Daoy (cell line): Measurements from ENCODE around the gene HES6. TPM values are rescaled to one million over a fixed set of nuclear protein-coding genes. Genes with fewer than 3 reads are reported as not detected.
A peak's percentile ranks its signal among the peaks of the same experiment; 100 is the strongest.

Experiments used
- DNase-seq: peaks from one replicate; pipeline ENCODE4 v3.0.0-alpha.2; 2015; ENCODE audit warnings: low read depth
- total RNA-seq: library from RNA; depleted of rRNA; stranded (reverse); fragments of >200 nt; shearing (Covaris generic); gene quantifications from 2 replicates; pipeline ENCODE4 v1.2.3, GENCODE V29; 2014

Gene HES6
- total RNA-seq, 1 experiment from 2014 or later: 9.8 TPM

DNA sequence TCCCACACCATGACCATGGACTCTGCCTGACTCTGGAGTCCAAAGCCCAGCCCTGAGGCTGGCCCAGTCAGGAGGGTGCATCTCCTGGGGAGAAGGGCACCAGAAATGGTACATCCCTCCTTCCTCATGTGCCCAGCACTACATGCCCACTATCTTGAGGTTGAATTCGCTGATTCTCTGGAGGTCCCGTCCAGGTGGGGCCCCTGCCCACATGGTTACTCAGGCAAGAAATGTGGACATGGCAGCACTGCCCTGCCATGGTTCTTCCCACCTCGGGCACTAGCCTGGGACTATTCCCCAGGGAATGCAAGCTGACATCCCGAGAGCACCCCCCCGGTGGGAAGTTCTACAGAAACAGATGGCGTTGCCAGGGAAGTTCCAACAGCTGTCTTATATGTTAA, 15.3 kb upstream of the HES6 start:
- no peak for DNase-seq

DNA sequence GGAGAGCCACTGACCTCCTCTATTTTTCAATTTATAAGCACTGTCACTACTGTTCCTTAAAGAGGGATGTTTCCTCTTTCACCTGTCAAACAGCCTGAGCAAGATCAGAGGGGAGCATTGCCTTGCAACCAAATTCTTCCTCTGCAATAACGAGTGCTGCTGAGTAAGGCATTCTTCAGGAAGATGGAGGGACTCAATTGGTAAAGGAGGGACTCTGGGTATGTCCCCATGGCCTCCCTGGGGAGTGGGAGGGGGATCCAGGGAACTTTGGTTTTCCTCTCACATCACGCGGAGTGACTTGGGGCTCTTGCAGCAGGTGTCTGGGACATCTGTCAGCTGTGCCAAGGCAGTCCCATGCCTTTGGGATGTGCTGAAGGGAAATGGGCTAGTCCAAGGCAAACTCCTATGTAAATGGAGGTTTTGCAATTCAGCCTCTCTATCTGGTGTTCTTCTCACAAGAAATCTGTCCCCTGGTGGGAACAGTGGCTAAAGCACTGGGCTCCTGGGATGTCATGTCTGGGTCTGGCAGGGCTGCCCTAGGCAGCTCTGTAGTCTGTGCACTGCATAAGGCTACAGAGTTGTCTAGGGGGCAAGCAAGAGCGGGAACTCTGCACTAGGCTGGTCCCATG, 14.4 kb upstream of the HES6 start:
- DNase-seq: no peak

DNA sequence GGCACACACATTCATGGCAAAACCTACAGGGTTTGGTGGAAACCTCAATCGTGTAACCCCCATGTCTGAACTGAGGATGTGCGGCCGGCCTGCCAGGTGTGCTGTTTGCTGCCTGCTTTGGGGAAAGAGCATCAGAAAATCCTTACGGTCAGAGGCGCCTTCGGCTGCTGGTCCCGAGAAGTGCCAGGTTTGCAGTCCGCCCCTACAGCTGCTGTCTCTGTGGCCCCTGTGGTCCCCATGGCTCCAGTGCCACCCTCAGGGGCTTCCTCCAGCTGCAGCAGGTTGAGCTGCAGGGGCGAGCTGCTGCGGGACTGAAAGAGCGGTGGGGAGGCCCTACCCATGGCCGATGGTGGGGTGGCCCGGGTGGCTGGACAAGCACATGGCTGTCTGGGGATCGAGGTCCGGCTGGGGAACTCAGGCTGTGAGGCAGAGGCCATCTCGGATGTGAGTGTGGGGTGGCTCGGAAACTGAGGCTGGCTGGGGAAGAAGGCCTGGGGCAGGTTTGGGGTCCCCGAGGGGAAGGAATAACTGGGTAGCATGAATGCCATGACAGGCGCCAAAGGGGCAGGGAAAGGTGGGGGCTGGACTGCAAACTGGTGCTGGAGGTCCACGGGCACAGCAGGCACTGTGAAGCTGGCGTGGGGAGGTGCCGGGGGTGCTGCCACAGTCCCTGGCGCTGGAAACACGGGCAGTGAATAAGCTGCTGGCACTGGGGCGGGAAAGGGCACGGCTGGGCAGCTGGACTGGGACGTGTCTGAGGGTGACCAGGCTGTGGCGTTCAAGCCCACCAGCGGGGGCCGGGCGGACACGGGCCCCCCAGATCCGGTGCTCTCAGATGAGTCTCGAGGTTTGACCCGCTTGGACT, 13.2 kb upstream of the HES6 start:
- DNase-seq: no peak

DNA sequence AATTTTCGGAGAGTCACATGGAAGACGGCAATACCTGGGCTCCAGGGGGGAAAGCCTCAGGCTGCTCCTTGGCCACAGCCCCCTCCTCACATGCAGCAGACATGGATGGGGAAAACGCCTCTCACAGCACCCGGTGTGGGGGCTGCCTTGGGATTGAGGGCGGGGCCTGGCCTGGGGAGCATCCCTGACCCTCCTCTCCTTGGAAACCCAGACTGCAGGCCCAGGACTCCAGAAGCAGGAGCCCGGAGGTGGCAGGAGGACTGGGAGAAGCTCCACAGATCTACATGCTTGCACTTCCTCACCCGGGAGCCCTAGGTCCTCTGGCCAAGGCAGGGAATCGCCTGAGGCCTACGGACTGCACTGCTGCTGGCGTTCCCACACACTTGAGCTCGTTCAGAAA, 12.1 kb upstream of the HES6 start:
- DNase-seq: no peak

DNA sequence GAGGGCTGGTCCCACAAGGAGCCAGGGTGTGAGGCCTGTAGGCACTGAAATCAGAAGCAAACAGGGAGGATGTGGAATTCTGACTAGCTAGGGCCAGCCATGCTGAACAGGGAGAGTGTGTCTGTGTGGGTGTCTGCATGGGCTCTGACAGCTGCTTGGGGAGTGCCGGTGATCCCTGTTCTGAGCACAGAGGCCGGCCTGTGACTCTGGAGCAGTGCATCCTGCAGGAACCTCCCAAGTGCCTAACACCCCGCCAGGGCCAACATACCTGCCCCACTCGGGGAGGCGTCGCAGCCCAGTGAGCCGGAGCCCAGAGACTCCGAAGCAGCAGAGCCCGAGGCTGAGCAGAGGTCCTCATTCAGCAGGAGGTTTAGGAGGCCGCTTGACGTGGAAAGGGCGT, 11.5 kb upstream of the HES6 start:
- DNase-seq: no peak

DNA sequence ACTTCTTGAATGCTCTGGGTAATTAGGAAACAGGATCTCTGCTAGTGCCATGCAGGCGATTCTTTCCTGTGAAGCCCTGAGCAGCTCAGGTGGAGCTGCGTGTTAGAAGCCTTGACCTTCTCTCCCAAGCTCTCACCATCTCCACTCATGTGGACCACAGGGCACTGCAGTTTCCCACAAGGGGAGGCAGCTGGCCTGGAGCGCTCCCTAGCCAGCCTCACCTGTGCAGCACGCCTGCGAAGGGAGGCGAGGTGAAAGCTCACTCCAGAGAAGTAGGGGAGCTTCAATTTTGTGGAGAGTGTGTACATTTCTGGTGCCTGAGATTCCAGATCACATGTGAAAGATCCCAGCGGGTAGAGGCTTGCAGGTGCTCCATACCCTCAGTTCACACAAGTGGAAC, 11.1 kb upstream of the HES6 start:
- no peak for DNase-seq

DNA sequence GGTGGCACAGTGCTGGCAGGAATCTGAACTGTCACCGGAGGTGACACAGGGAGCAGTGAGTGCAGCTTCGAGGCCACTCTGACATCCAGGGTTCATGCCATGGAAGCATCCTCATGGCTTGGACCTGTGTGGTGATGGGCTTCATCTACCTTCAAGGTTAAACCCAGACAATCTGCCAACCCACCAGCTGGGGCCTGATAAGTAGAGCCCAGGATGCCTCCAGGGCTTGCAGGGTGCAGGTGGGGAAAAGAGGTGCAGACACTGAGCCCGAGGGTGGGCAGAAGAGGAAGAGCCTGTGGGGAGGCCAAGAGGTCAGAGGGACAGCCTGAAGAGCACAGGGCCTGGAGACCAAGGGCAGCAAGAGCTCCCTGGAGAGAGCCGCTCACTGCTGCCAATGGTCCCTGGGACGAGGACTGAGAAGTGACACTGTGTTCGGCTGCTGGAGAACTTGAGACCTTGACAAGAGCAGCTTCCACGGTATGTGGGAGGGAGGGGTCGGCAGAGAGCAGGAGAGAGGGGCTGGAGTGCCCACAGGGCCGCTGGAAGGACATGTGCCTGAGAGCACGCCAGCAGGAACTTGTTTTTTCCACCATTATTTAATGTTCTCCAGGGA, 8.1 kb upstream of the HES6 start:
- no peak for DNase-seq

DNA sequence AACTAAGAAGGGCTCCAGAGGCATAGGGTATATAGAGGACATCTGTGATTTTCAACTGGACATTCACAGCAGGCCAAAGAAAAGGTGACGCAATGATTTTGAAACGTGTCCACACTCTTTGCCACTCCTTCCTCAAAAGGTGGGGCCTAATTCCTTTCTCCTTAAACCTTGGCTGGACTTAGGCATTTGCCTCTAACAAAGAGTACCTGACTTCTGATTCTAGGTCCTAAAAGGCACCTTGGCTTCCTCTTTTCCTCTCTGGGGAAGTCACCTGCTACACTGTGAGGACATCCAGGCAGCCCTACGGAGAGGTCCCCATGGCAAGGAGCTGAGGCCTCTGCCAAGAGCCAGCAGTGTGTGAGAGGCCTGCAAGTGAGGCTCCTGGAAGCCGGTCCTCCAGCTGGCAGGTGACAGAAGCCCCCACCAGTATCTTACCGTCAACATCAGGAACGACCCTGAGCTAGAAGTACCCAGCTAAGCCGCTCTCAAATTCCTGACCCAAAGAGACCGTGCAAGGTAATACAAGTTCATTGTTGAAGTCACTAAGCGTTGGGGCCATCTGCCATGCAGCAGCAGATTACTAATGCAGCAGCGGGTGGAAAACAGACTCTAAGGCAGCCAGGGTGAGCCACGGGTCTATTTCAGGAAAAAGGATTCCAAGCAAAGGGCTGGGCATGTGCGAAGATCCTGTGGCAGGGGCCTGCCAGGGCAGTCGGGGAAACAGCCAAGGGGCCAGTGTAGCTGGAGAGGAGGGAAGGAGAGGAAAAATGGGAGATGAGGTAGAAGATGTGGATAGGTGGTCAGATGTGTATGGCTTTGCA, 7.4 kb upstream of the HES6 start:
- DNase-seq: no peak

DNA sequence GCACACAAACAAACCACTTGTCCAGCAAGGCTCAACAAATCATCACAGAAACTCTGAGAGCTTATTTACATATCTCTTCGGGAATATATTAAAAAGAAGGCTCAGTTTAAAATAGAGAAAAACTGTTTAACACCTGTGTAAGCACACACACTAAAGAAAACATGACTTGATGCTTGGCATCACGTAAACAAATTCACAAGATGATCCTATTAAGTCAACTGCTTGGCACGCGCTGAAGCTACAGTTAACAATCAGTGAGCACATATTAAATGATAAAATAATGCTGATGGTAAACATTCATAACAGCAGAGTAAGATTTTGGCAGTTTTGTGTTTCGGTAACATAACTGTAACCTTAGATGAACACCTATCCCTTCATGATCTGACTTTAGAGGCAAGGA, 4.3 kb upstream of the HES6 start:
- no peak for DNase-seq

DNA sequence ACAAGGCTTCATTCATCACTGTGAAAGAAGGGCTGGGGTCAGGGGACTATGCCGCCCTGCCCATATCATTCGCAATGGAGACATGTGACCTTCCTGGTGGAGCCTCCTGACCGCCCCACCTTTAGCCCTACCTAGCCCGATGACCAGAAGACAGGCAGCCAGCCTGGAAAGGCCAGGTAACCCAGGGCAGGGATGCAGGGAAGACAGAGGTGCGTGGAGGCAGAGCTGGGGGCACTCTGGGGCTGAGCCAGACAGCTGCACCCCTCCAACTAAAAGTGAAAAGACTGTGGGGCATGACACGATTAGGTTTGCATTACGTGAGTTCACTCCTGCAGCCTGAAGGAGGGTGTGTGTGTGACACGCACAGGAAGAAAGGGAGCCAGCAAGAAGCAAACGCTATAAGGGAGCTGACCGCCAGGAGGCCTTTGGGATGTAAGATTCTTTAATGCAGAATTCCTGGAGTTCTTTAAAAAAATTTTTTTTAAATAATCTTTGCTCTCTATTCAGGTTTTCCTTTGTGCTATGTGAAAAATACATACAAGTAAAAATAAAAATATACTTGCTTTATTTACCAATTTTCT, 3.7 kb upstream of the HES6 start:
- no peak for DNase-seq

DNA sequence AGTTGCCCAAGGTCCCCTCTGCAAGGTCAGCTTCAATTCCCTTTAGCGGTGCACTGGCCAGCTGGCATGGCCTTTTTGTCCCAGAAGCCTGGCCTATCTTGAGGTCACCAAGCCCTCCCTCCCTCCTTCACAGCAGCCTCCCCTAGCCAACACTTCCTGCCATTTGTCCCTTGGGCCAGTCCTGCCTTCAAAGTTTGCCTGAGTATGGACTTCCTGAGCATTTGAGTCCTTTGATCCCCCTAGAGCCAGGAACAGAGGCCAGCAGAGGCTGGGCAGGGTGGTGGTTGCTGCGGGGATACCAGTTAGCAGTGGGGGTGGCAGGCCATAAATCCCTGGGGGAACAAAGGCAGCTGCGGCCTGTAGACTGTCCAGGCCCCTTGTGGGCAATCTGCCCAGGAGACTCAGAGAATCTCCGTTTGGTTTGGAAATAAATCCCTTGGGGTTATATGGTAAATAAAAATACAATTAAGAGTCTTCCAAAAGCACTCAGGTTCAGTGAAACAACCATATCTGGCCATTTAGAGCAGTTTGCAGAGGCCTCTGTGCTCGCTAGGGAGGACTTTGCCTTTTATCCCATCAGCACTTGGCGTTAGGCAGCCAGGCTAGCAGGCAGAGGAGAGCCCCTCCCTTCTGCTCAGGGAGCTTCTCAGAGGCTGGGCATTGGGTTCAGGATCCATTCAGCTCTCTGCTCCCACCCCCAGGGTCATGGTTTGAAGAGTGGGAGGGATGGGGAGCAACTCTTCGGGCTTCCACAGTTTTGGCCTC, 3.1 kb upstream of the HES6 start:
- no peak for DNase-seq

DNA sequence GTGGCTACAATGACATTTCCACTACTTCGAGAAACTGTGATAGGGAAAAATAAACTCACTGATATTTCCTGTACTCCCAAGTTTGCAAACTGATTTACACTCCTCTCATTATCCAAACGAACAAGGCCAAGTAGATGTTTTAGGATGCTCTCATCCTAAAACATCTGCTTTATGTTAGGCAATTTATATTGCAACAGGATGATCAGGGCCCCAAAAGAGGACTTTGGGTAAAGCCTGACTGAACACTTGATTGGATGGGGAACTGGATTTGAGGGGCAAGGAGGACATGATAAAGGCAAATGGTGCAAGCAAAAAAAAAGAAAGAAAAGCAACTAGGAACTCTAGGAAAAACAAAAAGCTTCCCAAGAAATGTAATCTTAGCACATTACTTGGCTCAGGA, 2.1 kb upstream of the HES6 start:
- no peak for DNase-seq

DNA sequence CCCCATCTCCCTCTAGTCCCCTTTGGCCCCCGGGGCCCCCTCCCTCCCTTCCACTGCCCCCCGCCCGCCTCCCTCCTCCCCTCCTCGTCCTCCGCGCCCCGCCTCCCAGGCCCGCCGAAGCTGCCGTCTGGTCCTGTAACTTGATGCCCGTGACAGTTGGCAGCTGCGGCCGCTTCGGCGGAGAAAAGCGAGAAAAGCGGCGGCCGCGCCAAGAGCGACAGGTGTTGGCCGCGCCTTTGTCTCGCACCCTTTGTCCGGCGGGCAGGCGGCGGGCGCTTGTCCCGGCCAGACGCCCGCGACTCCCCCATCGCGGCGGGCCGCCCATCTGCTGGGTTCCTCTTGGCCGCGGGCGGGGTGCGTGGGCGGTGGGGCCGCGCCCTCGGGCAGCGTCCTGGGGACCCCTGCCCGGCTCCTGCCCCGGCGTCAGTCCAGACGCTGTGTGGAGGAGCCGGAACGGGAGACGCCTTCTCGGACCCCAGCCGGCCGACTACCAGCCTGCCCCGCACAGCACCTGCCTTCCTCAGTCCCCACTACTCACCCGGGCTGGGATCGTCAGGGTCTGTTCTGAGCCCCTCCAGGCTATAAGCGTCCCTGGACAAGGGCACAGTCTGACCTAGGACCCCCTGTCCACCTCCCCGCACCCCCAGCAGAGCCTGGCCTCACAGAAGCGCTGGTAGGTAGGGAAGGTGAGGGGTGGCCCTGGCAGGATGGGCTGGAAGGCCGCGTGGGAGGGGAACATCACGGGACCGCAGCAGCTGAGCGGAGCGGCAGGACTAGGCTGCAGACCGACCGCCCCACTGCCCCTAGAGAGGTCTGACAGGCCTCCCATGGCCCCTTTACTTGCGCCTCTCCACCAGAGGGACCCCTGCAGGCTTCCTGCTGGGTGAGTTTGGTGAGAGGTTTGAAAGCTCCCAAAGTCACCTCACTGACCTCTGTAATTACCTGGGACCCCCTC, 1.2 kb upstream of the HES6 start:
- DNase-seq: peak; percentile 55

DNA sequence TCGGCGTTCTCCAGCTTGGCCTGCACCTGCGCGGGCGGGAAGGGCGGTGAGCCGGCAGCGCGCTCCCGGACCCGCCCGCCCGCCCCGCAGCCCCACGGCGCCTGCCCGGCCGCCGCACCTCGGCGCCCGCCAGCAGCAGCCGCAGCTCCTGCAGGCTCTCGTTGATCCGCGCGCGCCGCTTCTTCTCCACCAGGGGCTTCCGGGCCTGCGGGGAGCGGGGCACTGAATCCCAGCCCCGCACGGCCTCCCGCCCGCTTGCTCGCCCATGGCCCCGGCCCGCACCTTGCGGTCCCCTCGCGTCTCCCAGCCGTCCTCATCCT, 335 bp downstream of the HES6 start:
- no peak for DNase-seq

DNA sequence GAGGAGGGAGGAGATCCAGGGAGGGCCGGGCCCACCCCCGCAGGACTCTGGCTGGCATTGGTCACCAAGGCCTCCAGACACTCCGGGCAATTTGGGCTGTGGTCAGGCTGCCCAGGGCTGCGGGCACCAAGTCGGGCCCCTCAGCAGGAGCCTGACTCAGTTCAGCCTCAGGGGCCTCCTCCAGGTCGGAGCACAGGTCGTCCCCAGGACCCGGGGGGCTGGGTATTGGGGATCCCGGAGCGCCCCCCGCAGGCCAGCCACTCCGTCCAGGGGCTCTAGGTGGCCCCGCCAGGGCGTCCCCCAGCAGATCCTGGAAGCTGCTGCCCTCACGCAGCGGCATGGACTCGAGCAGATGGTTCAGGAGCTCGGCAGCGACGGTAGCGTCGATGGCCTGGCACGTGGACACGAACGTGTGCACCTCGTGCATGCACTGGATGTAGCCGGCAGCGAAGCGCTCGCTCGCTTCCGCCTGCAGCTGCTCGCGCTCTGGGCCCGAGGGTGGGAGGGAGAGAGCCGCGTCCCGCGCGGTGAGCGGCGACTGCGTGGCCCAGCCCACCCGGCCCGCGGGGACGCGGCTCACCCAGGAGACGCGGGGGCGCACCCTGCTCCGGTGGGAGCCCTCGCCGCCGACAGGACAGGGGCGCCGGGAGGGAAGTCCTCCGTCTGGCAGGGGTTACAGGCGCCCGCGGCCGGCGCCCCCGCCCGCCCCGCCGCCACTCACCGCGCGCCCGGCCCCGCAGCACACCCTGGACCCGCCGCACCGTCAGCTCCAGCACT, 884 bp downstream of the HES6 start:
- DNase-seq: peak; percentile 43

DNA sequence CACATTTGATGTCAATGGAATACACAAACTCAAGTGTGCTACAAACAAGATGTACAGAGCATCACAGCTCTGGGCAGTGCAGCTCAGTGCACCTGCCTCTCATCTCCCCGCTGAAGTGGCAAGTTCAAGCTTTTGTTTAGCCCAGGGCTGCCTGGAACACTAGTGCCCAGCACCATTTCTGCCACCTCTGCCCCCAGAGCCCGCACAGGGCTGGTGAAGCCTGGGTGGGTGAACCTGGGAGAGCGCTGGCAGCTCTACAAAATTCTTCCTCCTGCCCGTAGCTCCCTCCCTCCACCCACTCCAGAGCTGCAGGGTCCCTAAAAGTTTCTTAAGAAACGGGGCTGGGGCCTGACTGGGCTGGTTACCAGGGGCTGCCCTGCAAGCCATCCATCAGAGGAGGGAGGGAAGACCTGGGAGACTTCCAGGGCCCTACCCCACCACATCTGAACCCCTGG, 1.5 kb downstream of the HES6 start:
- DNase-seq: no peak

DNA sequence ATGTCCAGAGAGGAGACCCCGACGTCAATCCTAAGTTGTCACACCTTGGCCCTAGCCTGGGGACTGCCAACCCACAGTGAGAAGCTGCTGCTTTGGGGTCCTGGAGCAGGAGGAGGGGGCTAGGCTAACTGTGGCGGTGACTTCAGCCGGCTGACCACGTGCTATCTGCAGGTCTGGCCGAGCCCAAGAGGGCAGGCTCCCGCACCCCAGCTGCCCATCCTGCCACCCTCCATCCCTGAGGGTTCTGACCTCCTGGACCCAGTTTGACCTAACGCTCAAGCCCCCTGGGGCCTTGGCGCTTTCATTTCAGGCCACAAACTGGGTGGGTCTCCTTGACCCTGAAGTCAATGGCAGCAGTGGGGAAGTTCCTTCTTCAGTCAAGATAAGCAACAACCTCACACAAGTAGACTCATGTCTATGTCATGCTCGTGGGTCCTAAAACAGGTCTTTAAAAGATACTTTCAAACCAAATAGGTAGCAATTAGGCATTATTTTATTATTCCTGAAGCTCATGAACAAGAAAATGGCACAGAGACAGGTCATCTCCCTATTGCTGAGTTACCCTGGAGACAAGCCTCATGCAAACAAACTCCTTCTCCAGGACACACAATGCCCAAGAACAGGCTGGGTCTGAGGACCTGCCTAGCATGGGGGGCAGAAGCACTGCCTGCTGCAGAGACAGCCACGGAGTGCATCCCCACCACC, 2.3 kb downstream of the HES6 start:
- DNase-seq: no peak

DNA sequence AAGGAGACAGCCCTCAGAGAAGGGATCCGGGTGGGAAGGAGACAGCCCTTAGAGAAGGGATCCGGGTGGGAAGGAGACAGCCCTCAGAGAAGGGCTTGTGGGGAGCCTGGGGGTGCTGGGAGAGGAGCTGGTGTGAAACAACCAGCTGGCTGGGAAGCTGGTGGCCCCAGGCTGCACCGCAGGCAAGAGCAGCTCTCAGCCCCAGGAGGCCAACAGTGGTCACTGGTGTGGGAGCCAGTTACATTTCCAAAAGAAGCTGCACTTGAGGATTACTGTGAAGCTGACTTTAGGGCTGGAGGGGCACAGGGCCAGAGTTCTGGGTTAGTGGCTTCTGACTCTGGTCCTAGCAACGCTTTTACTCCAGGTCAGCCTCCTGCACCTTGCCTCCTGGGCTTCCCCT, 3.3 kb downstream of the HES6 start:
- DNase-seq: no peak

DNA sequence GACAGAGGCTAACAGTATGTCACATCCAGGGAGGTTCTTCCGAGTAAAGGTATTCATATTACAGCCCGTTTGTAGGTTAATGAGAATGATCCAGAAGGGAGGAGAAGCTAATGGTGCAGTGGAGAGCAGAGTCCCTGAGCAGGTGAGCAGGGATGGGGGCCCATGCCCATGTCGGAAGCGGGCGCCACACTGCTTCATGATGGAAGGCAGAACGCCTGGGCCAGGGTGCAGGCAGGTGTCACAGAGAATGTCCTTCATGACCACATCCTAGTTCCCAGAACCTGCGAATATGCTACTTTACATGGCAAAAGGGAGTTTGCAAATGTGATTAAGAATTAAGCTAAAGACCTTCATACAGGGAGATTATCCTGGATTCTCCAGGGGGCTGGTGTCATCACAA, 4.0 kb downstream of the HES6 start:
- DNase-seq: no peak
